Activated CD8-positive, alpha-beta memory T cell treated with anti-CD3 and anti-CD28 coated beads for 24 hours (primary cell): ENCODE measurements around the gene CTTNBP2.

Experiments
- DNase-seq: peaks from one replicate; pipeline ENCODE4 v3.0.0-alpha.2; 2020

CTTNBP2 gene

DNA sequence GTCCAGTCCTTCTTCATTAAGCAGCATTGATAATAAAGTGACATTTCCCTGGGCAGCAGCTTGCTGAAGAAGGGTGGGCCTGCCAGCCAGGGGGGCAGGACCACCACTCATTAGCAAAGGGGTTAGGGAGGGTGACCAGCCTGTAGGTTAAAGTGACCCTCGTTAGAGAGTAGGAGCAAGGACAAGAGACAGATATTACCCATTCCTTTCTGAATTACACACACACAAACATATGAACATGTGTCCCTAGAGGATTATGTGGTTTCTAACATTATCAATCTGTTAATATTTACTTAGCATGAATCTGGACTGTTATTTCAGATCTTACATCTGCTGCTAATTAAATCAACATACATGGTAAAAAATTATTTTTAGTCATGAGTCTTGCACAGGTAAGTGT, 88.9 kb downstream of the CTTNBP2 start:
- DNase-seq = no peak

DNA sequence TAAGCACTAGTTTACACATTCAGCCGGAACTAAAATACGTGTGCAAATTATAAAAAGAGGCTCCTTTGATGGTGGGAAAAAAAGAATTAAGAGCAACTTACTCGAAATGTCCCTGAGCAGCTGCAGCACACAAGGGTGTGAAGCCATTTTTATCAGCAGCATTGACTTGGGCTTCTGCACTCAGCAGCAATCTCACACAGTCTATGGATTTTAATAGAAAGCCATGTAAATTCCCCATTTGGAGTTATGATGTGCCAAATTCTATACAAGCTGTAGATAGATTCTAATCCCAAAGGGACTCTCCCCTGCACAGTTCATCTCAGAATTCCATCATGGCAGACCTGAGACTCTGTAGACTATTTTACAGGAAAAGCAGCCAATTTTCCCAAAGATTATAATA, 90.5 kb downstream of the CTTNBP2 start:
- DNase-seq = no peak

DNA sequence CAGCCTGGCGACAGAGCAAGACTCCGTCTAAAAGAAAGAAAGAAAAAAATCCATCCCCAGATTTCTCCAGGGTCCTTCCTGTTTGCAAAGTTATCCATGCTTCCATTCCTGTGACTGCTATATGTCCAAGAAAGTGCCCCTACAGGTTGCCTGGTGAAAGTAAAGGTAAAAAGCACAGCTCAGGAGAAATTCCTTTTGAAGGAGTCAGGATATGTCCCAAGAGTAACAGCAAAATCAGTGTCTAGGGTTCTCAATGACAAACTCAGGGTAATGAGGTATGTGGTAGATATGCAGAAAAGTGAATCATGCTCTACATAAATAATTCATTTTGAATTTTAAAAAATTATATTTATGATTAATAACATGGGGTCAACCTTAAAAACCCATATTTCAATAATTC, 91.5 kb downstream of the CTTNBP2 start:
- DNase-seq = no peak

DNA sequence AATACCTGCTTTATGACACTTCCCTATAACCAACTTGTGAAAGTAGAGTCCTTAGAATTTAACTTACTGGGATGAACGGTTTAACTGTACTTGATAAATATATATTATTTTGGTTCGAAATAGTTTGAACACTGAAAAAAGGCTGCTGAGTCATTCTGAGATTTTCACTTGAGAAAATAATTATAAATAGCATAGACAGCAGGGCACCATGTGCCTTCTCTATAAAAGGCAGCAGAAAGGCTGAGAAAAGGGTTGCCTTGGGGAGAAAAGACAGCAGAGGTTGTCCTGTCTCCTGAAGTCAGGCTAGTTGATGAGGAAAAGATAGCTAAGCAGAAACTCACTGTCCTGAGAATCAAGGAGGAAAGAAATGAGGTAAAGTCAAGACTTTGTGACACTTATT, 92.4 kb downstream of the CTTNBP2 start:
- DNase-seq = no peak

DNA sequence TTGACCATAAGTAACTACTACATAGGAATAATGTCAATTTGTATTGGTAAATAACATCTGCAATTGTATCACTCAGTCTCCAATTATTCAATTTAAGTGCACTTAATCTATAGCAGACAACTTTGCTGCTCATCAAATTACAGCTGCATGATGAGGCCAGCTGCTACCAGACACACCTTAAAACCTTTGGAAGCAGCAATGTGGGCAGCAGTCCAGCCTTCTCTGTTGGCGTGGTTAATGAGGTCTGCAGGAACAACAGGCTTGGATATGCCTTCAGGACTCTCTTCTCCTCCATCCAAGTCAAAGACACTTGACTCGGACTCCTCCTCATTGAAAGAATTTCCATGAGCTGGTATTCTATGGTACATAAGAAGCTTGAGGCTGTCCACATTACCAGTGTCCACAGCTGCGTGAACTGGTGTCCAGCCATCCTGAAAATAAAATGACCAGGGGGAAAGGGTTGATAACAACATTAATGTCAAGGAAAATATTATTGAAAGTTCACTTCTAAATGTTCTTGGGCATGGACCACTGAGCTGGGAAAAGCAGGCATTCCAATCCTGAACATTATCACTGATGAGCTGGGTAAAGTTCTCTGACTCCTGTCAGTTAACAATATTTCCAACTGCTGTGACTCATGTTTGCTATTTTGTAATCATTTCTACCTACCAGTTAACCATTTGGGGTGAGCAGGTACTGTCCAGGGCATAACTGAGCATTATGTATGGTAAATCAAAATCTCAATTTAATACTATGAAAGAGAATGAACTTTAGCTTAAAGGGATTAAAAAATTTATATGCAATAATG, 95.7 kb downstream of the CTTNBP2 start:
- no peak for DNase-seq

DNA sequence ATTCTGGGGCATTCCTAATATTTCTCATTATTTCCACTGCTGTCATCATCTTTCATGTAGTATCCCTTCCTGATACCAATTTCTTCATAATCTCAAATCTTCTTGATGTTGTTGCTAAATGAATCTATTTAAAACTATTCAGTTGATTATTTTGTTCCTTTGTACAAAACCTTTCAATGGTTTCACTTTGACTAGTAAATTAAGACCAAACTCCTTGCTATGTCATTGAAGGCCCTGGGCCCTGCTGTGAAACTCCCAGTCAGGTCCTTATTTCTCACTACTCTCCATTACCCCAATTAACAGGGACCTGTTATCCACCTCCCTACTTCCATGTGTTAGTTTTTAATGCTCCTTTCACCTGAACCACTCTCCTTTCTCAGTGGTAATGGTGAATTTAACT, 97.0 kb downstream of the CTTNBP2 start:
- DNase-seq = no peak

DNA sequence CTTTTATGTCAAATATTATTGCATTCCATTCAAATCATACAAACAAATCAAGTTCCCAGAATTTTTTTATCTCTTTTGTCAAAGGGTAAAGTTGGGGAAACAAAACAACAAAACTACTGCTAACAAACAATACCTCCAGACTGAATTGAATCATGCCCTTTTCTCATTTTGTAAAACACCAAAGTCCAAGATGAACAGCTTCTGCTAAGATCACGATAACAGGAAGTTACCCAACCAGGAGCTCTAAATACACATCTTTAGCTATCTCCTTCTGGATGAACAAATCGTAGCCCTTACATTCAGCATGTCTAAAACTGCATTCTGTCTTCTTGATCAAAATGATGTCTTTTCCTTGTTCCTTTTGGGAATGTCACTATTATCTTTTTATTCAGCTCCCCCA, 97.4 kb downstream of the CTTNBP2 start:
- DNase-seq = no peak

DNA sequence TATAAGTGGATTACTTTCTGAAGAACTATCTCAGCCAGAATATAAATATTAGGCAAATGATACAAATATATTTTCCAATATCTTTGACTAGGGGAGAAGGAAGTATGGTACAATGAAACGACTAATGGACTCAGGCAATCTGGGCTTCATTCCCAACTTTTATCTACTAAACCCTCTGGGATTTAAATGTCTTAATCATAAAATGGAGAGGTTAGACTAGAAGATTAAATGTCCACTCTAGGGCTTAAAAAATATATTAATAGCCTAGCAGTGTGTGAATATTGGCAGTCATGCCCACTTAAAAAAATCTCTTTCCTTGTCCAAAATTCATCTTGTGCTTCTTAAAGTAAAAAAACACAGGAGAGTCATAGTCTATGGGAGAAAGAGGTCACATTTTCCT, 98.3 kb downstream of the CTTNBP2 start:
- DNase-seq = no peak

DNA sequence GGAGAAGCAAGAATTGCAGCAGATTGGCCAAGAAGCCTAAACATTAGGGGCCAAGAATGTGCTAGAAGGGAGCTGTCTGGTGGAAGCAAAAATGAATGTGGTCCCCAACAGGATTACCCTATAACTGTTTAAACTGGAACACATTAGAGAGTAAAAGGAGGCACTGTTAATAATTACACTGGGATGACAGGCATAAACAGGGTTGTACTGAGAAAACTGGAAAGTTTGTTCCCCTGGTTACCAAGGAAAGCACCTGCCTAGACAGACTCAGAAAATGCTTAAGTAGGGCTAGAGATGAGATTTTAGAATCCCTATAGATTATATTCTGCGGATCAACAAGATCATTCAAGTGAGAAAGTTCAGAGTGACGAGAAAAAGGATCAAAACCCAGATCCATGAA, 100.8 kb downstream of the CTTNBP2 start:
- DNase-seq = no peak

DNA sequence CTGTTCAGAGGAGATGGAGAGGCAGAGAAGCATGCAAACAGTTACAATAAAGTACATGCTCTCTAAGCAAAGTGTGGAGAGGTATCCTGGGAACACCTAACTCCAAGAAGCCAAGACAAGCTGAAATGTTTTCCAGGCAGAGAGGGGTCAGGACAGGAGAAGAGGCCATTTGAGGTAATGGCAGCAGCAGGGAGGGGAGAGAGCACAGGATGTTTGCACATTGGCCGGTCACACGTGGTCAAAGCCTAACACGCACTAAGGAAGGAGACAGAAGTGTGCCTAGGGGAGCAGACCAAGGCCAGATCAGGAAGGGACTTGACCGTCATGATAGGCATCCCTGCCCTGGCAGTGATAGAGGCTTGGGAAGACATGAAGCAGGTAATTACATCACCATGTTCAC, 101.5 kb downstream of the CTTNBP2 start:
- no peak for DNase-seq

DNA sequence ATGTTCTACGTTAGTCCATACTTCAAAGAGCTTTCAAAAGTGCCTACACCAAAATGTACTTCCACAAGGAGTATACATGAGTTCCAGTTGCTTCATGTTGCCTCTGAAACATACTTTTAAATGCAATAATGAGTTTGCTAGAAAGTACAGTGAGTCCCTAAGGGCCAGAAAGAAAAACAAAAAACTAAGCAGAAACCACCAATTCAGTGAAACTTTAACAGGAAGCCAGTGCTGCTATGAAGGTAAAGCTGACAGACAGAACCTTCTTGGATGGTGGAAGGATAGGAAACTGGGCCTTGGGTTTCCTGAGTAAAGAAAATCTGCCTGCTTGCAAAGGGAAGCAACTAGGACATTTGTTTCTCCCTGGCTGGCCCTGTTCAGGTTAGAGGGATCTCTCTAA, 104.2 kb downstream of the CTTNBP2 start:
- no peak for DNase-seq

DNA sequence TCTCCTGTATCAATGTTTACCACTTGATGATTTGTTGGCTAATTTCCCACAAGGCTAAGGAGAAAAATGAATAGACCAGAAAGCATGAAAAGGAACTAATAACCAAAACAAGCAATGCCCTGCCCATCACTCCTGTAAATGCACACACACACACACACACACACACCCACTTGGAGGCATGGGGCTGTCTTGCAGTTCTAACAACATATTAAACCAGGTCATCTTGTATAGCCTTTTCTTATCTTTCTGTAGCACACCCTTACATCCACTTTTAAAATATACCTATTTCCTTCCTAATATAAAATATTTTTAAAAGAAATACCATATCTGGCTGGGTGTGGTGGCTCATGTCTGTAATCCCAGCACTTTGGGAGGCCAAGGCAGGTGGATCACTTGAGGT, 105.3 kb downstream of the CTTNBP2 start:
- no peak for DNase-seq

DNA sequence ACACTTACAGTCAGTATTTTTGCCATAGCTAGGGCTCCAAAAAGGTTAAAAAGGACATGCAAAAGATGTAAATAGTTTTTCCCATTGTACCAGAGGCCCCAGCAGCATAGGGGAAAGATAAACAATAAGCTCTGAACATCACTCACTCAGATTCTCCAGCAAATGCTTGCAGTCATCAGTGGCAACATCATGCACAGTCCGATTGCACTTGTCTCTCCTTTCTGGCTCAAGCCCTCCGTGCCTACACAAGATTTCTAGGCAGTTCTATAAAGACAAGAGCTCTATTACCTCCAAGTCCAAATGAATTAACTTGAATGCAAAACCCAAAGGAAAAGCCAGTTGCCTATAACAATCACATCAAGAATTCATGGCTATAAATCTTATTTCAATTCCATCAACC, 106.3 kb downstream of the CTTNBP2 start:
- DNase-seq = no peak

DNA sequence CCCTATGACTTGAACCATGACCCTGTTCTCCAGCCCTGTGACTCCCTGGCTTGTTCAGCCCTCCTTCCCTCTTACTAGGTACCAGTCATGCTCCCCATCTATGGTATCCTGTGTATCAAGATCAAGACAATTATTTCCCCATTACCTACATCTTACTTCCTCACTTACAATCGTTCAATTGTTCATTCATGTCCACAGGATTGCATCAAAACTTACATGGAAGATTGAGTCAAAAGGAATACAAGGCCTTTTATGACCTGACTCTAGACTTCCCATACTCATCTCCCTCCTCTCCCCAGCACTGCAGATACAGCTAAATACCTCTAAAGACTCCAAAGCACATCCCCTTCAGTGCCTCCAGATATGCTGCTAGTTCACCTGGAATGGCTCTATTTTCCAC, 109.2 kb downstream of the CTTNBP2 start:
- no peak for DNase-seq

DNA sequence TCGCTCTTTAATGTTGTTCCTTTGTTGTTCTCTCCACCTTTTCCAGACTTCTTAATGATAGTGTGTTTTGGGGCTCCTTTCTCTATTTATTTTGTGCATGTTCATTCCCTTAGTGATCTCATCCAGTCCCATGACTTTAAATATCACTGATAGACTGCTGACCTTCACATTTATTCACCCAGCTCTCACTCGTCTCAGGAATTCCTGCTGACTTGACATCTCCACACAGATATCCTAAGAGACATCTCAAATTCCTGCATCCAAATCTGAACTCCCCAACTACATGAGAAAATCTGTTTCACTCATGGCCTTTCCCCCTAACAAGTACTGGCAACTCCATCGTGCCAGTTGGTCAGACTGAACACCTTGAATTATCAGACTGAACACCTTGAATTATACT, 111.2 kb downstream of the CTTNBP2 start:
- DNase-seq = no peak

DNA sequence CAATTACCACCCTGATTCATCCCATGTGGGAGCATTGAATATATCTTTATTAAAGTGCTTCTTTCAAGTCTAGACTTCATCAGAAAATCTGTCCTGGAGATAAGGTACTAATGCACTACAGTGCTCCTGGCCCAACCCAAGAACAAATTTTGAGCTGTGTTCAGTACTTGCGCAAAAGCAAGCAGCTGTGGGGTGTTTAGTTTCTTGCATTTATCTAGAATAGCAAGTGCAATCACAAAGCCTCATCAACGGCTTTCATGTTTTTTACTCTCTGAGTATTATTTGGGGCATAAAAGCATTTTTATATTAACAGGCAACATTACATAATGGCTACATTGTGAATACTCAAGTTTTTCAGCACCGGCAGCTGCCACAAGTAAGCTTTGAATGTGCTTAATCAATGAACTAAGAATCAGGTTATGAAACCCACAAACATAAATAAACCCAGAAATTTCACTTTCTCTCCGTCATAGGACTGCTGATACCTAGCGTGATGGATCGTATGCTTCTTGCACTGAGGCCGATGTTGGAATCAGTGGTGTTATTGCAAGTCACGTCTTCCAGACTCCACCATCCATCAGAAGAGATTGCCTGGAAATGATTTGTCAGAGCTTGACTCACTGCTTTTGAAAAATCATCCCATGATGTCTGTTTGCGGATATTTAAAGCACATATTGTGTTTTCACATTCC, 113.1 kb downstream of the CTTNBP2 start:
- DNase-seq = no peak

DNA sequence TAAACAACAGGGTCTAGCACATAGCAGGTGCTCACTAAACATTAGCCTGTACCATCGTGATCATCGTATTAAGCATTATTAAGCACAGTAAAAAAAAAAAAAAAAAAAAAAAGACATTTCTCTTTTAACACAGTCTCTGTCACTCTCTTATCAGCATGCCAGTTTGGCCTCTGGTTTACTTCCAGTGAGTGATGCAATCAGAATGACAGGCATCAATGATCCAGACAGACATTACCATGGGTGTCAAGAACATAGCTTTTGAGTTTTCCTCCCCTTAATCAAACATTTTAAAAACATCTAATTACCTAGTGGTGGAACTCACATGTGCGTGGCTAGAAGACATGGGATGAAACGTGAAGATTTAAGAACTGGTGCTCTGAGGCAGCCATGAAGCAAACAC, 115.8 kb downstream of the CTTNBP2 start:
- DNase-seq = no peak

DNA sequence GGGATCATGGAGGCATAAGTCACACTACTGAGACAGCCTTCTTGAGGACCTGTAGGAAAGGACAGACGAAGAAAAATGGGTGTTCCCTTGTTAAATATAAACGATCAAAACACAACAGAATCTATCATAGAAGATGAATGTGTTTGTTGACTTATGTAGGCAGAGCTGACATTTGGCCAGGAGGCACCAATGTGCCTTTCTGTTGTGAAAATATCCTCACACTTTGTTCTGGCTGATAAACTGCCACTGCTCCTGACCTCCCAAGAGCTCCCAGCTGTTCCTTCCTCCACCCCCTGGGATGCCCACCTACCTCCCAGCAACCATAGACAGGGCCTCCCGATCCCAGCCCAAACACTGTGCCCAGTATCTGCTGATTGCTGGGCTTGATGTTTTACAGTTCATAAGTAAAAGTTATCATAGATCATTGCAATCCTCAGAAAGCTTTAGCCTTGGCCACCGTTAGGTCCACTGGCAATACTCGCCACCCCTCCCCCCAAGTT, 116.6 kb downstream of the CTTNBP2 start:
- DNase-seq = no peak

DNA sequence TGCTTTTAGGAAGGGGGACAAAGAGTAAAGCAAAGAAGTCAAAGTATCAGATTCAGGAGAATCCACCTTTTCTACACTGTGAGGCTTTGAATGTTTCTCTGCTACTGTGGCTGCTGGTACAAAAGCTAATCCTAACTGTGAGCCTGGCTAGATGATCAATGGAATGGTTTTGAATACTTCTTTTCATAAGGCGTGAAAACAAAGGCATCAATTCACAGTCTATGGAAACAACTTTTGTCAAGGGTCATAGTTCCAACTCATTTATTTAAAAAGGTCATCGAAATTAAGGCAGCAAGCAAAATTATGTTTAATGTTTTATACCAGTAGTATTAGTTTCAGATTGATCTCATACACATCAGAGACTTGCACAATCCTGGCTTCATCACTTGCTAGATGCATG, 118.1 kb downstream of the CTTNBP2 start:
- no peak for DNase-seq

DNA sequence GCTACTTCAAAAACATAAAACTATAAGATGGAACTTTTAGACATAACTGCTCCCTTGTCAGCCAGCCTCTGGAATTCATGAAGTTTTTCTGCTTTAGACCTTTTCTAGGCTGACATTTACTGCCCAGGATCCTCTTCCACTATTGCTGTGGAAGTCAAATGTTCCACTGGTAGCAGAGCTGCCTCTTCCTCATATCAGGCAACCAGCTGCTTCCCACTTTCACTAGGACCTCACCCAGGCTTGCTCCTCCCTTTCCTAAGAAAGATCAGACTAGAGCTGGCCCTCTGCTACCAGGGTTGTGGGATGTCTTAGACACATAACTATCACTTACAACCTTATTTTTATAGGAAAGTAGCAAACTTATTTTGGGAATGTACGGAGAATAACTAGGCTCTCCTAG, 121.5 kb downstream of the CTTNBP2 start:
- no peak for DNase-seq

DNA sequence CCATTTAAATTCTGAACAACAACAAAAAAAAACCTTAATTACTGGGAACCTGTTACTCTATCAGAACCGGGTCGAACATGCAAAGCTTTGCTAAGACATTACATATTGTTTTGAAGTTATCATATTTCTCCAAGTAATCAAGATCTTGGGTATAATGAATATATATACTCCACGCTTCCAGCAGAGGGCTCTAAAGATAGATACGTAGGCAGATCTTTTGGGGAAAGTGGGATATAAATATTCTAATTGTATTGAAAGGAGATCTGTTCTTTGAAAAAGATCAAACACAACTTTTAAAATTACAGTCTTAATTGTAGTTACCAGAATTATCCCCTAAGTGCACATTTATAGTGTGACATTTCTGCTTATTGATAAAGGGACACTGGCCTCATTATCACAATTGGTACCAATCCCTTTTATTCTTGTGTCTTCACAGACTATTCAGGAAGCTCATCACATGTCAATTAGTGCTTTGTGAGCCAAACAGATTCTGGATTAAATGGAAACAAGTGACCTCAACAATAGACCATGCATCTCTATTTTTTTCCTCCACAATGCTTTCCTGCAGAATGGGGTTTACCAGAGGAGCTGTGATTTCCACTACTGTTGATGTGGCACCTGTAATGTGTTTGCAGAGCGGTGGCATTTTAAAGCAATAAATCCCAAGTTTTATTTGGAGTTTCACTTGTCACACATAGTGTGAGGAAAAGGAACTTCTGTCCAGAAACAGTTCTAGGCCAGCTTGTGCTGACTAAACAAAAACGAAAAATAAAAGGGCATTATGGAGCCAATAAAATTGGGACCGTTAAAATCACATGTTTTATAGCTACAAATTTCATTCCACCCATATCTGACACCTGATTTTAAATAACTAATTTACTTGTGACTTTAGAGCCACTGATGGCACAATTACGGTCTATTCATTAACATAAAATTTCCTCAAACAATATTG, 122.4 kb downstream of the CTTNBP2 start:
- DNase-seq = no peak

DNA sequence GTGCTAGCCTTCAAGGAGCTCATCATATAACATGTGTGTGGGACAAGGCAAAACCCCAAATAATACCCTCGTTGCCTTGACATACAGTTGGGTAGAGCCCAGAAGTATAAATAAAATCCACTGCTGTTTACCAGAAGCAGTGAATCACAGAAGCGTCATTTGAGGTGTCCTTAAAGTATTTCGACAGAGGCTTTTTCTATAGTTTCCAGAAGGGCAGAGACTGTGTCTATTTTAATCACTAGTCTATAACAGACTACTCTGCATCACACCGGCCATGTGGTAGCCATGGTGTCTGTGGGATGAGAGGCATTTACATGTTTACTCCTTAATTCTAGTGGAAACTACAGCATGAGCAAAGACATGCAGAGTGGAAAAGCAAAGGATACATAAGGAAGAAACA, 131.3 kb downstream of the CTTNBP2 start:
- no peak for DNase-seq

DNA sequence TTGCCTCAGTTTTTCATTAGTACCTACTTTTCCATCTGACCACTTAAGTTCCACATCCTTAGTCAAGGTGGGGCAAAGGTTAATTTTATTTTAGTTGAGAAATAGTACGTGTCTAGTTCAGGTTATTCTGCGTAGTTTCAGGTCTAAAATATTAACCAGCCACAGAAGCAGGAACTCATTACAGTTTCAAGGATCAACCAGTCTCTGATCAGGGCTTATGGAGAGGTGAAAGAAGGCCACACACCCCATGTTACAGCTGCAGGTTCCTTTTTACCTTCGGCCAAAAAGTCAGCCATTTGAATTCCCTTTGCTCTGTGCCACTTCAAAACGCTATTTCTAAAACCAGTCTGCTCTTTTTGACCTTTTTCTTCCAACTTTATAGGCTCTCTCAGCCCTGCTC, 134.2 kb downstream of the CTTNBP2 start:
- no peak for DNase-seq
